GM10266 (cell line): Measurements from ENCODE around the gene SLC2A1.

Source experiments
- DNase-seq: peaks from one replicate; pipeline ENCODE4 v3.0.0; 2012; ENCODE audit errors: extremely low spot score
- CTCF ChIP-seq: IDR thresholded peaks from 2 replicates; pipeline ENCODE4 v1.5.1; 2012; ENCODE audit warnings: mild to moderate bottlenecking, low read depth; ENCODE audit not compliant: control insufficient read depth, insufficient read depth; ENCODE audit errors: missing control alignments

Gene SLC2A1

GRCh38 chr1:42979036-42979430 lies 20.4 kb upstream of the SLC2A1 start:
- DNase-seq: no peak
- no peak for TF ChIP-seq CTCF

GRCh38 chr1:42978317-42979035 lies 19.8 kb upstream of the SLC2A1 start:
- DNase-seq: no peak
- TF ChIP-seq CTCF: no peak

- TF ChIP-seq CTCF: no peak
- no peak for DNase-seq
Observed at GRCh38 chr1:42977653-42978052, 19.0 kb upstream of the SLC2A1 start.

- DNase-seq: no peak
- no peak for TF ChIP-seq CTCF
Observed at GRCh38 chr1:42975561-42976225, 17.0 kb upstream of the SLC2A1 start.

- no peak for TF ChIP-seq CTCF
- no peak for DNase-seq
Observed at GRCh38 chr1:42974767-42975437, 16.2 kb upstream of the SLC2A1 start.

GRCh38 chr1:42973799-42974198 lies 15.1 kb upstream of the SLC2A1 start:
- no peak for DNase-seq
- no peak for TF ChIP-seq CTCF

- DNase-seq: no peak
- TF ChIP-seq CTCF: no peak
Observed at GRCh38 chr1:42973286-42973685, 14.6 kb upstream of the SLC2A1 start.
